Stimulated activated memory B cell treated with anti-CD40 and anti-IgM and Interleukin-4, amounts not matched to agents 10 μg/mL and 1 μg/mL and 100 μg/mL, for 72 hours (primary cell): ENCODE results near the gene DOK7.

Experiments used
- ATAC-seq: fragments of 150-1000 bp; cut with Tn5 transposase; 2 replicates; pipeline ENCODE4 v1.10.0; 2021
- H3K27ac Mint-ChIP-seq: one replicate; pipeline ENCODE4 v1.8.0; 2022; ENCODE audit warnings: mild to moderate bottlenecking, mixed read lengths
- H3K27me3 Mint-ChIP-seq: one replicate; pipeline ENCODE4 v1.8.0; 2022; ENCODE audit warnings: mixed read lengths
- H3K36me3 Mint-ChIP-seq: one replicate; pipeline ENCODE4 v1.8.0; 2022; ENCODE audit warnings: mixed read lengths
- H3K4me1 Mint-ChIP-seq: one replicate; pipeline ENCODE4 v1.8.0; 2022; ENCODE audit warnings: mixed read lengths
- H3K4me3 Mint-ChIP-seq: one replicate; pipeline ENCODE4 v1.8.0; 2022; ENCODE audit warnings: mild to moderate bottlenecking, moderate library complexity, mixed read lengths
- H3K9me3 Mint-ChIP-seq: one replicate; pipeline ENCODE4 v1.8.0; 2022; ENCODE audit warnings: mixed read lengths

DOK7 gene

DNA sequence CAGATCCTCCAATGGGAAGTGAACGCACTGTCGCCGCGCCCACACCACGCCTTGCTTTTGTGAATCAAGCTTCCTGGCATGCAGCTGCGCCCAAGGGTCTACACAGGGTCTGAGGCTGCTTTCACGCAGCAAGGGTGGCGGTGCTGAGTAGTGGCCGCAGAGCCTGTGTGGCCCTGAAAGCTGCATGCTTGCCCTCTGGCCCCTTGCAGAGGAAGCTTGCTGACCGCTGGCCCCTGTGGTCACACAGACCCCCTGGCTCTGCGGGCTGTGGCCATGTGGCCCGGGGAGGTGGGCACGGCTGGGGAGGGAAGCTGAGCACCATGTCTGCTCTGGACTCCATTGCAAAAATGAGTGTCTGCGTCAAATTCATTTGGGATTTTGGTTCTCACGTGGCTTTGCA, 8.8 kb downstream of the DOK7 start:
- Mint-ChIP-seq H3K4me1 (no peaks in the 10 kb centered on the region), H3K27me3 (peaks cover 44% of the 10 kb centered on the region)

DNA sequence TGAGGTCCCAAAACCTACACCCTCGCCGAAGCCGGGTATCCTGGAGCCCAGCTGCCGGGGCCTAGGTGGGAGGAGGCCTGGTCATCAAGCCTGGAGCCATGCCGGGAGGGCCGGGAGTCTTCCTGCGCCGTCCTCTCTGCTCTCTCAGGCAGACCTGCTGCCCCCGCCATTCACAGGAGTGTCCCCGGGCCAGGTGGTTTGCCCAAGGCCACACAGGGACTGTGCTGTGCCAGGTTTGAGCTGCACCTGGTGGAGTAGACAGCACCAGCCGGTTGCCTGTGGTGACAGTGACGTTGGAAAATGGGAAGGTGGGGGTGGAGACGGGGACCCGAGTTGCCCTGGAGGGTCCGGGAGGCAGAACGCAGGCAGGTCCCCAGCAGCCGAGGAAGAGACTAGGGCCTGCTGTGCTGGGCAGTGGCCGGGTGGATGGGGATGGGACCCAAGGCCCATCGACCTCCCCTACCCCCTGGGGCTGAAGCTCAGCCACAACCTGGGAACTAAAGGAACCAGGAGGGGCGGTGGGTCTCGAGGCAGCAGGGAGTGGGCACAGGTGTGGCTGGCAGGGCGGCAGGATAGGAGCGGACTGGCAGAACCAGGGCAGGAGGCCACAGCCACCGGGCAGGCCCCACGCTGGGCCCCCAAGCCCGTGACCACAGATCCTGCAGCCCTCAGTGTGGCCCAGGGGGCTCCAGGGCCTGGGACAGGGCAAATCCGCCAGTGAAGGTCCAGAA, 9.5 kb downstream of the DOK7 start:
- no peak for ATAC-seq
- peaks cover 44% of the 10 kb centered on the region for H3K27me3 Mint-ChIP-seq
- no peaks in the 10 kb centered on the region for H3K36me3 Mint-ChIP-seq
- no peaks in the 10 kb centered on the region for H3K4me1 Mint-ChIP-seq
- no peak overlapping the region for H3K4me3 Mint-ChIP-seq
- H3K9me3 Mint-ChIP-seq, result no peaks in the 10 kb centered on the region
- H3K27ac Mint-ChIP-seq, result no peak overlapping the region

More for the DNA sequence above, 8.8 kb downstream of the DOK7 start:
- Mint-ChIP-seq H3K4me3 (no peak overlapping the region), H3K9me3 (no peaks in the 10 kb centered on the region), H3K27ac (no peak overlapping the region), H3K36me3 (no peaks in the 10 kb centered on the region)
- ATAC-seq, result no peak

DNA sequence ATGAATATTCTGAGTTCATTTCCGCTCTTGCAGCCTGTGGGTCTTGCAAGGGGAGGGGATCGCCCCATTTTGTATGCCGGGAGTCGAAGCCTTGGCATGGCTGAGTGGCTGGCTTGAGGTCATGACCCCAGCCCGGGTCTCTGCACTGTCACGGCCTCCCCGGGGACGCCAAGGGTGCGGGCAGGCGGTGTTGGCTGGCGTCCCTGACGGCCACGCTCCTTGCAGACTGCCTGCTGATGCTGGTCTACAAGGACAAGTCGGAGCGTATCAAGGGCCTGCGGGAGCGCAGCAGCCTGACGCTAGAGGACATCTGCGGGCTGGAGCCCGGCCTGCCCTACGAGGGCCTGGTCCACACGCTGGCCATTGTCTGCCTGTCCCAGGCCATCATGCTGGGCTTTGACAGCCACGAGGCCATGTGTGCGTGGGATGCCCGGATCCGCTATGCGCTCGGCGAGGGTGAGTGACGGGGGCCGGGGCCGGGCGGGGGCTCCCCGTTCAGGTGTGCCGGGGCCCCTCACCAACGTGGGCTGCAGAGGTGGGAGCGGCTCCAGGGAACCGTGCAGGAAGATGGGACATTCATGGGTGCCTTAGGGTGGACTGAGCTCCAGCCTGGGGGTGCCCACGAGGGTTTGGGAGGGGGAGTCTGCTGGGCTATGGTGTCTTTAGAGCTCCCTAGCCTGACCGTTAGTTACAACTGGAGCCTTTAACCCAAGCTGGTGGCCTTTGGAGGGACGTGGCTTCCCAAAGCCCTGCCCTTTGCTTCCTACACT, 10.3 kb downstream of the DOK7 start:
- Mint-ChIP-seq H3K4me1 (no peaks in the 10 kb centered on the region), H3K36me3 (no peaks in the 10 kb centered on the region), H3K27ac (no peak overlapping the region), H3K9me3 (no peaks in the 10 kb centered on the region), H3K4me3 (no peak overlapping the region), H3K27me3 (peaks cover 44% of the 10 kb centered on the region)
- no peak for ATAC-seq

DNA sequence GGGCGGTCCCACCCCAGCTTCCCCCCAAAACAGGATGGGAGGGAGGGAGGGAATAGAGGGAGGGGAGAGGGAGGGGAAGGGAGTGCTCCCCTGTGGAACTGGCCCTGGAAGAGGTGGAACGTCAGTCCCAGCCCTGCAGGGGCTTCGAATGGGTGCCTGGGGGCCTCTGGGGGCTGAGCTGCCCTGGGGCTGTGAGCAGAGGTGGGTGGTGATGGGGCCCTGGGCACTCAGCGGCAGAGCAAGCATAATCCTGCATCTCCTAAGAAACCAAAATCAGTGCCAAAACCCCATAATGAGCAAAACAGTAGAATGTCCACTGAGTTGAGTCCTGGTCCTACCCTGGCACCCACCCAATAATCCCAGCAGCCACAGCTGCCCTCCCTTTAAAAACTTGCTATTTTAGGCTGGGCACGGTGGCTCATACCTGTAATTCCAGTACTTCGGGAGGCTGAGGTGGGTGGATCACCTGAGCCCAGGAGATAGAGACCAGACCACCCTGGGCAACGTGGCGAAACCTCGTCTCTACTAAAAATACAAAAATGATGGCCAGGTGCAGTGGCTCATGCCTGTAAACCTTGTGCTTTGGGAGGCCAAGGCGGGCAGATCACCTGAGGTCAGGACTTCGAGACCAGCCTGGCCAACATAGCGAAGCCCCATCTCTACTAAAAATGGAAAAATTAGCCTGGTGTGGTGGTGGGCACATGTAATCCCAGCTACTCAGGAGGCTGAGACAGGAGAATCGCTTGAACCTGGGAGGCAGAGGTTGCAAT, 11.1 kb downstream of the DOK7 start:
- no peaks in the 10 kb centered on the region for H3K9me3 Mint-ChIP-seq
- no peaks in the 10 kb centered on the region for H3K36me3 Mint-ChIP-seq
- peaks cover 44% of the 10 kb centered on the region for H3K27me3 Mint-ChIP-seq
- H3K4me3 Mint-ChIP-seq, result no peak overlapping the region
- ATAC-seq, result no peak
- H3K27ac Mint-ChIP-seq, result no peak overlapping the region
- H3K4me1 Mint-ChIP-seq, result no peaks in the 10 kb centered on the region

DNA sequence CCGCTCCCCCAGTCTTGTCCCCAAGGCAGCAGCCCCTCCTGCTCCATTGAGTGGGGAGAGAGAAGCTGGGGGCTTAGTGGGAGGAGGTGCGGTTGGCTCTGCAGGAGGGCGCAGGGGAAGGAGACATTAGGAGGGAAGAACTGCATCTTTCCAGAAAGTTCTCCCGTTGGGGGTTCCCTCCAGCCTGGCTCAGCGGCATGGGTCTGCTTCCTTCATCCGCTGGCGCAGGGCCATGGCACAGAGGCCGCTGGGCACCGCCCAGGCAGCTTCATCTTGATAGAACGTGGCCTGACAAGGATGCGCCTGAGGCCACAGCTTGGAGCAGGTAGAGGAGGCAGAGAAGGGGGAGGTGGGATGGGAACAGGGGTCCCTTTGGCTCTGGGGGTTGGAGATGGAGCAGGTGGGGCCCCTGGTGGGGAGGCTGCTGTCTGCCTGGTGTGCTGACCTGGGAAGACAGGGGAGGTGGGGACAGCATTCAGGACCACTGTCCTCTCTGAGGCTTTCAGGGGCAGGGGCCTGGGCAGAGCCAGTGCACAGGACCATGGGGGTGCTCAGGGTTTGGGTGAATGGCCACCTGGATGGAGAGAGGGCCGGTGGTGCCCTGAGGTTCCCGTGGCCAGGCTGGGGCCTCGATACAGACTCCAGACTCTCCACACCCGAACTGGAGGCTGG, 12.1 kb downstream of the DOK7 start:
- Mint-ChIP-seq H3K4me3 (no peak overlapping the region), H3K36me3 (no peaks in the 10 kb centered on the region), H3K27ac (no peak overlapping the region), H3K27me3 (peaks cover 41% of the 10 kb centered on the region), H3K9me3 (no peaks in the 10 kb centered on the region), H3K4me1 (peaks cover 5% of the 10 kb centered on the region)
- no peak for ATAC-seq

DNA sequence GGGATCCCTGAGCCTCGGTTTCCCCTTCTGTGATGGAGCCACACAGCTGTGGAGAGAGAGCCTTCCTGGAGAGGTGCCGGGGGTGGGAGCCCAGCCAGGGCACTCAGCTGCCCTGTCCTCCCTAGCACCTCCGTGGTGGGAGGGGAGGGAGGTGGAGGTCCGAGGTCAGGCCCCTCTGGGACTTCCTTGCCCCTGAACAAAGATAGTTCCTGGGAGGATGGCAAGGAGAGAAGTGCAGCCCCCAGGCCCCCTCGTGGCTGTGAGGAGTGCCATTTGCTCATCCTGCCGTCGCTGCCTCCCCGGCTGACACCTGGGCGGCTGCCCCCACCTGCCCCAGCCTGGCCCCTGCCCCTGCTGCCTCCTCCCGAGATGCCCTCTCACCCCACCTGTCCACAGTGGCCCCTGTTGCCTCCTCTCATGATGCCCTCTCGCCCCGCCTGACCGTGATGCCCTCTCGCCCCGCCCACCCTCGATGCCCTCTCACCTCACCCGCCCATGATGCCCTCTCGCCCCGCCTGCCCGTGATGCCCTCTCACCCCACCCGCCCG, 12.7 kb downstream of the DOK7 start:
- no peaks in the 10 kb centered on the region for H3K9me3 Mint-ChIP-seq
- no peaks in the 10 kb centered on the region for H3K36me3 Mint-ChIP-seq
- H3K4me3 Mint-ChIP-seq, result no peak overlapping the region
- H3K27ac Mint-ChIP-seq, result no peak overlapping the region
- H3K27me3 Mint-ChIP-seq, result peaks cover 35% of the 10 kb centered on the region
- H3K4me1 Mint-ChIP-seq, result peaks cover 11% of the 10 kb centered on the region
- ATAC-seq, result no peak

DNA sequence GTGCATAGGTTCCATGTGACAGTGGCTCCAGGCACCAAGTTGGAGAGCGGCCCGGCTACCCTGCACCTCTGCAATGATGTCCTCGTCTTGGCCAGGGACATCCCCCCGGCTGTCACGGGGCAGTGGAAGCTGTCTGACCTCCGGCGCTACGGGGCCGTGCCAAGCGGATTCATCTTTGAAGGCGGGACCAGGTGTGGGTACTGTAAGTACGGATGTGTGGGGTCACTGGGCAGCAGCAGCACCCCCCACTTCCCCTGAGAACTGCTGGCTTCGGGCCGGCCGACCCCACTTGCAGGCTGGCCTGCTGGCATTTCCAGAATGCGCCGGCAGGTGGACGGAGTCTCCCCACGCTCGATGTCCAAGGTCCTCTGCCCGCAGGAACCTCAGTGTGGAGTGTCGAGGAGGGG, 13.2 kb downstream of the DOK7 start:
- Mint-ChIP-seq H3K9me3 (no peaks in the 10 kb centered on the region), H3K4me3 (no peak overlapping the region), H3K4me1 (peaks cover 17% of the 10 kb centered on the region), H3K36me3 (no peaks in the 10 kb centered on the region), H3K27me3 (peaks cover 29% of the 10 kb centered on the region), H3K27ac (no peak overlapping the region)
- ATAC-seq, result no peak

DNA sequence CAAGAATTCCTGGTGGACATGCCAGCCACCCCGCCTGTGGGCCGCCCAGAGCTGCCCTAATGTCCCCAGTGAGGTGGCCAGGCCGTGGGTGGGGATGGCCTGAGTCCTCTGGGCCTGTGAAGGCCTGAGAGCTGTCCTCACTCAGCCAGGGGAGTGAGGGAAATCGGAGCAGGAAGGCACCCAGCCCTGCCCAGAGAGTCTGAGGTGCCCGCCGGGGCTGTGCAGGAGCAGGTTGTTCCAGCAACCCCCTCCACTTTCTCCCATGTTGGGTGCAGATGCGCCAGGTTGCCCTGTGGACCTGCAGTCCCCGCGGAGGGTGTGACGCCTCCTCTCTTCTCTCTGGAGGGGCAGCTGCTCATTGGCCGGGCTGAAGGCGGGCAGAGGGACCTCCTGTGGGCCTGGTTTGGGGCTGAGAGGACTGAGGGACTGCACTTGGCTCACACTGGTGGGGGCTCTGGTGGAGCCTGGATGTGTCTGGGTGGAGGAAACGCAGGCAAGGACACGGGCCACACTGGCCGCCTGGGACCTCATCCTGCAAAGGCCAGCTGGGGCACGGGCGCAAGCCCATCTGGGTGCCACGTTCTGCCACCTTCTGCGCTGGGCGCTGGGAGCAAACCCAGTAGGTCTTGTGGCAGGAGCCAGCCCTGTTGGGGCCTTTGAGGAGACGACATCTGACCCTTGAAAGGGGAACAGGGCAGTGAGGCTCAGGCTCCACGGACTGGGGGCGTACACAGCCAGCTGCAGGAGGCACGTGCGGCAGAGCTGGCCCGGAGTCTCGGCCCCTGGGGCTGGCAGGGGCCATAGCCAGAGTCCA, 14.0 kb downstream of the DOK7 start:
- Mint-ChIP-seq H3K9me3 (no peaks in the 10 kb centered on the region), H3K27ac (no peak overlapping the region), H3K27me3 (peaks cover 21% of the 10 kb centered on the region), H3K36me3 (no peaks in the 10 kb centered on the region), H3K4me1 (peaks cover 25% of the 10 kb centered on the region), H3K4me3 (no peak overlapping the region)
- ATAC-seq, result no peak

DNA sequence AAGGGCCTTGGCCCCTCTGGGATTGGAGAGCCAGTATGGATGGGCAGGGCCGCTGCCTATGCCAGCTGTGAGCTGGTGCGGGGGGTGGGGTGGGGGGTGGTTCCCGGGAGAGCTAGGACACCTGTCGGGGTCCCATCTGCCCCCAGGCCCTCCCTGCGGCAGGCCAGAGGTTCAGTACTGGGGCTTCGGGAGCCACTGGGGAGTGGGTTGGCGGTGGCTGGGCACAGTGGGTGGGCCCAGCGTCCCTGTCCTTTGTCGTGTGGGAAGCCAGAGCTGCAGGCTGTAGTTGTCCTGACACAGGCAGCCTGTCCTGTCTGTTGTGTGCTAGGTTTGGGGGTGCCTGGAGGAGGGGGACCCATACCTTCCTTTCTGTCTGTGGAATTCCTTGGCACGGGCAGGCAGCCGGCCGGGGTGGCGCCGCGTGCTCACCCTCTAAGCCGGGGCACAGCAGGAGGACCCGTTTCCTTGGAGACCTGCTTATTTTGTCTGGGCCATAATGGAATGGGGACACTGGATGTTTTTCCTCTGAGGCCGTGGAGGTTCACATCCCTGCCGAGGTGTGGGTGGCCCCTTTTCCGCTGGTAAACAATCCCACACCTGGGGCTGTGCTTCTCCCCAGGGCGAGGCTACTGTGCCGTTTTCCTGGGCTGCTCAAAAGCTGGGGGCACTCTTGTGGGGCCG, 14.8 kb downstream of the DOK7 start:
- no peak overlapping the region for H3K4me3 Mint-ChIP-seq
- H3K36me3 Mint-ChIP-seq, result no peaks in the 10 kb centered on the region
- H3K4me1 Mint-ChIP-seq, result peaks cover 31% of the 10 kb centered on the region
- no peaks in the 10 kb centered on the region for H3K9me3 Mint-ChIP-seq
- H3K27me3 Mint-ChIP-seq, result peaks cover 13% of the 10 kb centered on the region
- no peak overlapping the region for H3K27ac Mint-ChIP-seq
- ATAC-seq, result no peak

DNA sequence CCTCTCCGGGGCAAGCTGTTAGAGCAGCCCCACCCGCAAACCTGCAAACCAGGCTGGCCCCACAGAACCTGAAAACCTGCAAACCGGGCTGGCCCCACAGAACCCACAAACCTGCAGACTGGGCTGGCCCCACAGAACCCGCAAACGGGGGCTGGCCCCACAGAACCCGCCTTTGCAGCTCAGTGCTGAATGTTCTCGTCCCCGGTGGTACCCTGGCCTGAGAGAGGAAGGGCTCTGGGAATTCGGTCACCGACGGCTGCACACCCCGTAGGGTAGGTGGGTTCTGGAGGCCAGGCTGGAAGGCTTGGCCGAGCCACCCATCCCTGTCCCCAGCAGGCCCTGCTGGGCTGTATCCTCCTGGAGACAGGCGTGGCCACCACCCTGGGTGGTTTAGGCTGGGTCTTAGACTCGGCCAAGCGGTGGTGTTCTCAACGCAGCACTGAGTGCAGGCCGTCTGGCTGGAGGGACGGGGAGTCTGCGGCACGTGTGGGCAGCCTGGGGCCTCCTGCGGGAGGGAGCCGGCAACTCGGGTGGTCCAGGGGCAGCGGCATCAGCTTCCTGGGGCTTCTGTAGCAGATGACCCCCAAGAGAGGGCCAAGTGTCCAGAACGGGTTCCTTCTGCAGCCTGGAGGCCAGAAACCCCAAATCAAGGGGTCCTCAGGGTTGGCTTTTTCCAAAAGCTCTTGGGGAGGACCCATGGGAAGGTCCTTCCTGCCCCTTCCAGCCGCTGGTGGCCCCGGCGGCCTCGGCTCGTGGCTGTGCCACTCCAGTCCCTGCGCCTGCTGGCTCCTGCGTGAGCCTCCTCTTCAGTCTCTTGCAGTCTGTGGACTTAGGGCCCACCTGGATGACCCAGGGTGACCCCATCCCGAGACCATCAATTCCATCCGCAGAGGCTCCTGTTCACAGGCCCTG, 15.6 kb downstream of the DOK7 start:
- Mint-ChIP-seq H3K27me3 (peaks cover 8% of the 10 kb centered on the region), H3K36me3 (no peaks in the 10 kb centered on the region), H3K9me3 (no peaks in the 10 kb centered on the region), H3K4me3 (no peak overlapping the region), H3K4me1 (peaks cover 37% of the 10 kb centered on the region), H3K27ac (no peak overlapping the region)
- ATAC-seq, result no peak

DNA sequence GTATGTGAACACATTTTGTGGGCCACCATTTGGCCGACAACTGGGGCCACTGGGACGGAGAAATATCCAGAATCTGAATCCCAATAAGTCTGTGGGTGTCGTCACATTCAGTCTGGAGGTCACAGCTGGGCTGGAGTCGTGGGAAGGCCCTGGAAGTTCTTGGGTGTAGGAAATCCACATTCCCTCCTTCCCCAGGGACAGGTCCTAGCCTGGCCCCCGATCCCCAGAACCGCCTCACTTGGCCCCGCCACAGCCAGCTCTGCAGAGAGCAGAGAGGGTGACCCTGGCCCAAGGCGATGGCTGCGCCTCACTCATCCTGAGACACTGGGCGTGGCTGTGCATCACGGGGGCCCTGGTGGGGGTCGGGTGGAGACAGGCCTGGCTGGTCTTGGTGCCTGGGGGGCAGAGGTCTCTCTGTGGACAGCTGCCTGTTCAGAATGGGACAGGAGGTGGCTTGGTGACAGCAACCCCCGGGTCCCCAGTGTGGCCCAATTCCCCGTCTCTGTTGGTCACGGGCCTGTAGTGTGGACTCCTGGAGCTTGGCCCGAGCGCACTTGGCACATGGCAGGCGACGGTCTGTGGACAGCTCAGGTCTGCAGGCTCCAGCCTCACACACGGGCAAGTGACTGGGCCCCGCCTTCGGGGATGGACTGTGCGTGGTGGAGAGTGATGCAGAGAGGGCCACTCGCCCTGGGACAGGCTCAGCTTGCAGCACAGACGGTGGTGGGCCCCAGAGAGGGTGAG, 16.4 kb downstream of the DOK7 start:
- Mint-ChIP-seq H3K9me3 (no peaks in the 10 kb centered on the region), H3K27me3 (peaks cover 8% of the 10 kb centered on the region), H3K27ac (no peak overlapping the region)

DNA sequence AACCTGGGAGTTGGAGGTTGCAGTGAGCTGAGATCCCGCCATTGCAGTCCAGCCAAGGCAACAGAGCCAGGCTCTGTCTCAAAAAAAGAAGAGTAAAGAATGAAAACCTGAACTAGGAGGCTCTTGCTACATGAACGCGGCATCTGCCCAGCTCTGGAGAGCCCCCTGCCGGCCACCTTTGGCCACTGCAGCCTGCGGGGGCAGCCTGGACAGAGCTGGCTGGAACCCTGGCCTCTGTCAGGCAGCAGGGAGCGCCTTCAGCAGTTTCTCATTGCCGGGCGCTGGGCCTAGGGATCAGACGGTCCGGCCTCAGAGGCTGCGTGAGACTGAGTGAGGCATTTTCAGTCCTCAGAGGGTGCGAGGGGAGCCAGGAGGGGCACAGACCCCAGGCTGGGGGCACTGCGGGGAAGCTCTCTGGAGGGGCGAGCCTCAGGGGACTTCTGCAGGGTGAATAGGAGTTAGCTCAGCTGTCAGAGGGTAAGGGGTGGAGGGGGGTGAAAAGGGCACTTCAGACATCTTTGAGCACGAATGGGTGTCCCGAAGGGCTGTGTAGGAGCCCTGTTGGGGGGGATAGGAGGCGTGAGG, 17.5 kb downstream of the DOK7 start:
- no peaks in the 10 kb centered on the region for H3K36me3 Mint-ChIP-seq
- ATAC-seq, result peak; percentile 25
- no peaks in the 10 kb centered on the region for H3K9me3 Mint-ChIP-seq
- peaks cover 8% of the 10 kb centered on the region for H3K27me3 Mint-ChIP-seq
- H3K4me1 Mint-ChIP-seq, result peaks cover 55% of the 10 kb centered on the region
- H3K27ac Mint-ChIP-seq, result peak overlapping the region; percentile 57
- H3K4me3 Mint-ChIP-seq, result peak overlapping the region; percentile 42

More for the DNA sequence above, 16.4 kb downstream of the DOK7 start:
- Mint-ChIP-seq H3K4me1 (peaks cover 45% of the 10 kb centered on the region), H3K36me3 (no peaks in the 10 kb centered on the region), H3K4me3 (no peak overlapping the region)
- no peak for ATAC-seq
